NCI-H1417 (cell line): ENCODE data around the gene CBX4.
A peak's percentile ranks its signal among the peaks of the same experiment; 100 is the strongest.

Experiments used
- DNase-seq, 3 experiments: peaks; one replicate each; lab custom pipeline; 2025; lab: John Stamatoyannopoulos, UW

Gene CBX4

DNA sequence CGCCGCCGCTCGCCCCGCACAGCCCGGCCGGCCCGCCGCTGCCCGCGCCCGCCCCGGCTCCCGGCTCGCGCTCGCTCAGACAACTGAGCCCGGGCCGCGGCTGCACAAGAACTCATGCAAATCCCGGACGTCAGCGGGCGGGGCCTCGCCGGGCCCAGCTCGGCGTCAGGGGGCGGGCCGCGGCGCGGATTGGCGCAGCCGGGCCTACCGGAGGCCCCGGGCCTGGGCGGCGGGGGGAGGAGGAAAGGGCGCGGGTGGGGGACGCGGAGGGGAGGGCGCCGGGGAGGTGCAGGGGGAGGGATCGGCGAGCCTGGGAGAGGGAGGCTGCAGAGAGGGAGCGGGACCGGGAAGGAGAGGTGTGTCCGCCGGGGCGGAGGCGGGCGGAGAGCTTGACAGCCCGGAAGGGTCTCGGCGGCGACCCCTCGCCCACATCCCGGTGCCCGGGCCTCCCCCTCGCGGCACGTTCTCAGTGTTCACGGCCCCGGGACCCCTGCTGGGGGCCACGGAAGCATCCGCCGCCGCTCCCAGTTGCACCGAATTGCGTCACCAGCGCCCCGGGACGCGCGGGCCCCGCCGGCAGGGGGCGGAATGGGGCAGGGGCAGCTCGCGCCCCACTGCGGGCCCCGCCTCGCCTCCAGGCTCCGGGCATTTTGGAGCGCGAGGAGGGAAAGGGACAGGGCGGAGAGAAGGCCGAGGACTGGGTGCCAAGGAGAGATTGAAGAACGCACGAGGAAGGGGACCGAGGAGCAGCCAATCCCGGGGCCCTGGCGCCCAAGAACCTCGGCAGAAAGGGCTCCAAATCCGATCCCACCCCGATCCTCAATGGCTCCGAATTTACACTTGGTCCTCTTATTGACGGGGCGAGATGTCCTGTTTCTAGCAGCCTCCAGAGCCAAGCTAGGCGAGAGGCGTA is at the start of gene CBX4:
Gene CBX4, minus strand, starts transcription at position 85 of the 913 bp plus-strand sequence. CDS start 189 bp downstream, outside the sequence.
- DNase-seq, result peak; percentile 90 to 94 (median 91)

DNA sequence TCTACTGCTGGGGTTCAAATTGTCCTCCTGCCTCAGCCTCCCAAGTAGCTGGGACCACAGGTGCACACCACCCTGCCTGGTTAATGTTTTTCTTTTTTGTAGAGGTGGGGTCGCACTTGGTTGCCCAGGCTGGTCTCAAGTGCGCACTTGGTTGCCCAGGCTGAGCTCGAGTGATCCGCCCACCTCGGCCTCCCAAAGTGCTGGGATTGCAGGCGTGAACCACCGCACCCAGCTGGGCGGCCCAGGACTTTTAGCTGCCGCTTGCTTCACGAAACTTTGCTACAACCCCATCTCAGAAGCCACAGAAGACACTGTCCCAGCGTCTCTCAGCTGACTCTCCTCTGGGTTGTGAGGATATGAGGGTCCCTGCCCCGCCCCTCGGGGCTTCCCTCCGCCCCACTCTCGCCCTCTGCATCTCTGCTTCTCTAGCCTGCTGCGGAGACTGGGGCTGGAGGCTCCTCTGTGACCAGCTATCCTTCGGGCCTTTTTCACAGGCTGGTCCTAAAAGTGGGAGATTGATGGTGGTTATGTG is 48.8 kb upstream of the CBX4 start:
- DNase-seq, result no peak

DNA sequence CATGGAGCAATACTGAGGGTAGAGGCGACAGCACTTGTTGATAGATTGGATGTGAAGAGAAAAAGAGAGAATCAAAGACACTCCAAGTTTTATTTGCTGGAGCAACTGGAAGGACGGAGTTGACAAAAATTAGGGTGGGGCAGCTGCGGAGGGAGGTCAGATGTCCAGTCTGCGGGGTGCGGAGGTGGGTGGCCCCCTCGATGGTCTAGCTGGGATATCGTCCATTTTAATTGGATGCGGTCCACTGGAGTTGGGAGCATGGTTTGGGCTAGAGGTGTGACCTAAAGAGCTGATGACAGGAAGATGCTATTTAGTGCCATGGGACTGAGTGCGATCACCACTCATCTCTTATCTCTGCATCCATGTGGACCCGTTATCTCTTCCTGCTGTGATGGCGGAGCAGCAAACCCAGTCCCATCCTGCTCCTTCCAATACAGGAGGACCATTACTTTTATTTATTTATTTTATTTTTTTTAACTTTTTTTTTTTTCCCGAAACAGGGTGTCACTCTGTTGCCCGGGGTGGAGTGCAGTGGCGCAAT is 48.3 kb upstream of the CBX4 start:
- no peak for DNase-seq

DNA sequence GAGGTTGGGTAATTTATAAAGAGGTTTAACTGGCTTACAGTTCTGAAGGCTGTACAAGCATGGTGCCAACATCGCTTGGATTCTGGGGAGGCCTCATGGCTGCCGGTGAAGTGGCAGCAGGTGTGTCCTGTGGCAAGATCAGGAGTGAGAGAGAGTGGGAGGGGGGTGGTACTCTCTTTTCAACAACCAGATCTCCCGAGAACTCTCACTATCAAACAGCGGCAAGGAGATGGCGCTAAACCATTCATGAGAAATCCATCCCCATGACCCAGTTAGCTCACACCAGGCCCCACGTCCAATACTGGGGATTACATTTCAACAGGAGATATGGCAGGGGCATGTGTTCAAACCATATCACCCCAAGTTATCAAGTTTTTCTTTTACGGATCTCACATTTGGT is 44.0 kb upstream of the CBX4 start:
- DNase-seq, result peak in 2 of 3 experiments; percentile 9 to 48

DNA sequence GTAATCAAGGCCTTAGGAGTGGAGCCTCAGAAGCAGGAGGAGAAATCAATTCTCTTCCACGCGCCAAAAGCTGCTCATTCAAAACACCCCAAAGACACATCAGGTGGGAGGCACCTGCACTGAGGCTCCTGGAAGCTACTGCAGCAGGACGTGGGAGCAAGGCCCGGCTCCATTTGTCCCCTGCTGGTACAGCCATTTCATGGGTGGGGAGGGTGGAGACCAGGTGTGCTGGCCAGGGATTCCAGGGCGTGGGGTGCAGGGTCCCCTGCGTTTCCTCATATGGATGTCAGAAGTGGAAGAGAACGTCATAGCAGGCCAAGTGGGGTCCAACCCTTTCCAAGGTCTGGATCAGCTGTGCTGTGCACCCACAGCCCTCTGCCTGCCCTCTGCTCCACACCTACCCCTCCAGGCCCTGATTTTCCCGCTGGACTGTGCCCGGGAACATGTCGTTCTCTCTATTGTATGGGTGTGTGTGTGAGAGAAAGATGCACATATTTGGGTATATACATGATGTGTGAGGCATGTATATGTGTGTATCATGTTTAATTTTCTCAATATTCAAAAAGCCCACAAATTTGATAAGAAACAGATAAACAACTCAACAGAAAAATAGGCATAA is 39.2 kb upstream of the CBX4 start:
- no peak for DNase-seq

DNA sequence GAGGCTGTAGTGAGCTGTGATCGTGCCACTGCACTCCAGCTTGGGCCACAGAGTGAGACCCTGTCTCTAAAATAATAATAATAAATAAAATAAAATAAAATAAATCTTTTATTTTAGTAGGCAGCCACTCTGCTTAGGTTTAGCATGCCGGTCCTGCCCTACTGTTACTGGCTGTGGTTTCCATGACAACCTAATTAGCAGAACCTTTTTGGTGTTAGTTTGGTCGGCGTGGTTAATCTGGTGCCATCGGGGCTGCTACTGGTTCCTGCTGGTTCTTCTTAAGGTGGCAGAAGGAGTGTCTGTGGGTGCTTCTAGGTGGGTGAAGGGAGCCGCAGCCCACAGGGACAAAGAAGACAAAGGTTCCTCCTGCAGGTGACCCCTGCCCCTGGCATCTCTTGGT is 37.8 kb upstream of the CBX4 start:
- no peak for DNase-seq

DNA sequence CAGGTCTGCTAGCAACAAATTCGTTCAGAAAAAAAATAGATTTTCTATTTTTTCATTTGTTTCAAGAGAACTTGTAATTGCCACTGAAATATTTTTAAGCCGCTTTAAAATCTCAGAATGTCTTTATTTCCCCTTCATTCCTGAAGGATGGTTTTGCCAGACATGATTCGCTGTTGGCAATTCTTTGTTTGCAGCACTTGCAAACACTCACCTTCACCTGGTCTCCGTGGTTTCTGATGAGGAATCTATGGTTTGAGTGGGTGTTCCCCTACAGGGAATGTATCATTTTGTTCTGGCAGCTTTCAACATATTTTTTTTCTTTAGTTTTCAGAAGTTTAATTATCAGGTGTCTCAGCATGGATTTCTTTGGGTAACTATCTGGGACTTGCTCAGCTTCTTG is 36.3 kb upstream of the CBX4 start:
- DNase-seq, result no peak

DNA sequence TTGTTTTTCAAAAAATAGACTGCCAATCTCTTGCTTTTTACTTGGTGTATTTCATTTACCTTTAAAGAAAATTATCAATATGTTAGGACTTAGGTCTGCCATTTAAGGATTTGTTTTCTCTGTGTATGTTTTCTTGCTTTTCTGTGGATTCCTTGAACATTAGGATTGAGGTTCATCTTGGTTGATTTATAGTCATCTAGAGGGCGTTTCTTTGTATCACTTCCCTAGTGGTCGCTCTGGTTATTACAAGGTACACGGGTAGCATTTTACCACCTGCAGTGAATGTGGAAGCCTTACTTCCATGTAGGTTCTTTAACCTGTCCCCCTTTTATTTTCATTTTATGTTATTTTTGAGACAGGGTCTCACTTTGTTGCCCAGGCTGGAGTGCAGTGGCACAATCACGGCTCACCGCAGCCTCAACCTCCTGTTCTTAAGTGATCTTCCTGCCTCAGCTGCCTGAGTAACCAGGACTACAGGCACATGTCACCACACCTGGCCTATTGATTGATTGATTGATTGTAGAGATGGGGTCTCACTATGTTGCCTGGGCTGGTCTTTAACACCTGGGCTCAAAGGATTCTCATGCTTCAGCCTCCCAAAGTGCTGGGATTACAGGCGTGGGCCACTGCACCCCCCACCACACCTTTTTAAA is 35.2 kb upstream of the CBX4 start:
- DNase-seq, result peak in 2 of 3 experiments; percentile 33 to 41

DNA sequence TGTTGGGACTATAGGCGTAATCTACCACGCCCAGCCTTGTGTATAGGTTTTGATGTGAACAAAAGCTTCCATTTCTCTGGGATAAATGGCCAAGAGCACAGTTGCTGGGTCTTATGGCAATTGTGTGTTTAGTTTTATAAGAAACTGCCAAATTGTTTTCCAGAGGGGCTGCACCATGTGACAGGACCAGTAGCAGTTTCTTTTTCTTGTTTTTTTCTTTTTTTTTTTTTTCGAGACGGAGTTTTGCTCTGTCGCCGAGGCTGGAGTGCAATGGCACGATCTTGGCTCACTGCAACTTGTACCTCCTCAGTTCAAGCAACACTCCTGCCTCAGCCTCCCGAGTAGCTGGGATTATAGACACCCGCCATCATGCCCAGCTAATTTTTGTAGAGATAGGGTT is 34.3 kb upstream of the CBX4 start:
- DNase-seq, result no peak

DNA sequence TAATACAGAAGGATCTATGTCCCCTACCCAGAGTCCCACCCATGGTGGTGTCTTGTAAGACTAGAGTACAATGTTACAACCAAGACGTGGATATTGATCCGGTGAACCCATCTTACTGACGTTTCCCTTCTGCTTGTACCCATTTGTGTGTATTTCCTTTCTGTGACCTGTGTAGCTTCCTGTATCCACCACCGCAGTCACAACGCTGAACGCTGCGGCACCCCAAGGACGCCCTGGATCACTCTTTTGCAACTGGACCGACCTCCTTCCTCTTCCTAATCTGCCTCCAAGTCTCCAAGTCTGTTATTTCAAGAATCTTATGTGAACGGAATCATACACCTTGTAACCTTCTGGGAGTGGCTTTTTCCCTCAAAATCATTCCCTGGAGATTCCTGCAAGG is 33.5 kb upstream of the CBX4 start:
- no peak for DNase-seq

DNA sequence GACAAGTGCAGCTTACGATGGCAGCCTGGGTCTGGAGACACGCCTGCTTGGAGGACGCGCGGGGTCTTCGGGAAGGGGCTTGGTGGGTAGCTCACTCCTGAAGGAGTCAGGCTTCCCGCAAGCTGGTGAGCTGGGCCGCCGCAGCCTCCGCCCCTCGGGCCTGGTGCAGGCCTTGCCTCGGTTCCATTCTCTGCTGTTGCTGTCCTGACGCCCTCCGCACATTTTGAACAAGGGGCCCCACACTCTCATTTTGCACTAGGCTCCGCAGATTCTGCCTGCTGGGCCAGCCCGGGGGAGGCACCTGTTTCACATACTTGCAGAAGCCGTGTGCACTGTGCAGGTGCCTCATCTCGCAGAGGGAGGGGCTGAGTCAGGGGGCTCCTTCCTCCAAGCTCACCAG is 31.9 kb upstream of the CBX4 start:
- no peak for DNase-seq

DNA sequence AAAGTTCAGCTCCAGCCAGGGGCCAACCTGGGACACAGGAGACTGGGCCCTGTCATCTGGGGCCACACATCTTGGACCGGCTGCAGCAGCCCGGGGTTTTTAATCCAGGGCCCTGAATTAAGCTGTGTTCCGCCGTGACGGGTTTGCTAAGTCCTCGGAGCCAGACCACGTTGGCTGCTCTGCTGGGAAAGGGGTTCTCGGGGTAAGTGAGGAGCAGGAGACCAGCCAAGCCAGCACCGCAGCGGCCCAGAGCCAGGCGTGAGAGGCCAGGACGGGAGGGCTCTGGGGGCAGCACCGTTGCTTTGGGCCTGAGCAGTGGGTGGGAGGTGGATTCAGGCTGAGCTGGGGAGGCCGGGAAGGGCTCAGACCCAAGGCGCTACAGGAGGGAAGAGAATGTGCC is 31.3 kb upstream of the CBX4 start:
- no peak for DNase-seq

DNA sequence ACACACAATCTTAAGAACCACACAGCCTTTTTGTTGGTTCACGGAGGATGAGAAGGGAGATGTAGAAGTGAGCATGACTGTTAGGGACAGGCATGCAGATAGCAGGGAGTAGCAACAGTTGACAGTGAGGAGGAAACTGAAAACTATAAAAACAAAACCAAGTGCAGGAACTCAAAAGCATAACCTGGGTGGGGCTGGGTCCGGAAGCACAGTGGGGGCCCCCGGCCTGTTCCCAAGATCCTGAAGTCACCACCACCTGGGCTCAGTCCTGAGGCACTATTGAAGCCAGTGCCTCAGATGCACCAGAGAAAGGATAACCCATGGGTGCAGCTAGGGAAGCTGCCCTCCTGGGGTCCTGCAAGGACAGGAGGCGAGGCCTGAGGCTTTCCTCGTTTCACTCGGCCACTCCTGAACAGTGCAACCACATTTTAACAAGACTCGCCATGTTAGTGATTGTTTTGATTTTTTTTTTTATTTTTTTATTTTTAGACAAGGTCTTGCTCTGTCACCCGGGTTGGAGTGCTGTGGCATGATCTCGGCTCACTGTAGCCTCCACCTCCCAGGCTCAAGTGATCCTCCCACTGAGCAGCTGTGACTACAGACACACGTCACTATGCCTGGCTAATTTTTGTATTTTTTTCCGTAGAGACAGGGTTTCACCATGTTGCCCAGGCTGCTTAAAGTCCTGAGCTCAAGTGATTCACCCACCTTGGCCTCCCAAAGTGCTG is 27.7 kb upstream of the CBX4 start:
- DNase-seq, result no peak

DNA sequence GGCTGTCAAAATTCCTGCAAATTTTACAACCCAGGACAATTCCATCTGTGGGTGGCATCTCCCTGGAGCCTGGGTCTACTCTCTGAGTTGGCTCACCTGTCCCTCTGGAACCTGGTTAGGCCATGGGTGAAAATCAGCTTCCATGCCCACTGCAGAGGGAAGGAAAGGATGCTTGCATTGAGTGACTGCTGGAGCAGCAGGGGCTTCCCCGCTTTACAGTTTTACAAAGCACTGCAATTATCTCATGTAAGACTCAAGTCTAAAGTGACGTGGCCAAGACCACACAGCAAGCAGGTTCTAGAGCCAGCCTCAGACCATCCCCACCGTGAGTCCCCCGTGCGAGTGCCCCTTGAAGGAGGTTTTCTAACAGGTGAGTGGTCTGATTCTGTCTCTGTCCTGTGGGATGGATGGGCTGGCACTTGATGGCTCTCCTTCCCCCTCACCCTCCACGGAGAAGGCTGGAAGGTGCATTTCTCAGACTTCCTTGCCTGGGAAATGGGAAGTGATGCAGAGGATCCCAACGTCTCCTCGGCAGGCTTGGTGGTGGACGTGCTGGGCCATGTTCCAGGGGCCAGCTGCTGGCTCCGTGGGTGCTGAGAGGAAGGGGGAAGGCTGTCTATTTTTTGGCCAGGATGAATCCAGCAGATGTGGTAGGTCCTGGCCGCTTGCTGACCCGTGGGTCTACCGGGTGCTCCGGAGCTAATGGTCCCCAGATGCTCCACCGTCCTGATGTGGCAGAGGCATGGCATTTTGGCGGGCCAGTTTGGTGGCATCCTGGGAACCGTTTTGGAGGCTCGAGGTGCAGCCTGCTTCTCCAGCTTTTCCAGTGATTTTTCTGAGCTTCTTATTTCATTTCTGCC is 26.3 kb upstream of the CBX4 start:
- no peak for DNase-seq

DNA sequence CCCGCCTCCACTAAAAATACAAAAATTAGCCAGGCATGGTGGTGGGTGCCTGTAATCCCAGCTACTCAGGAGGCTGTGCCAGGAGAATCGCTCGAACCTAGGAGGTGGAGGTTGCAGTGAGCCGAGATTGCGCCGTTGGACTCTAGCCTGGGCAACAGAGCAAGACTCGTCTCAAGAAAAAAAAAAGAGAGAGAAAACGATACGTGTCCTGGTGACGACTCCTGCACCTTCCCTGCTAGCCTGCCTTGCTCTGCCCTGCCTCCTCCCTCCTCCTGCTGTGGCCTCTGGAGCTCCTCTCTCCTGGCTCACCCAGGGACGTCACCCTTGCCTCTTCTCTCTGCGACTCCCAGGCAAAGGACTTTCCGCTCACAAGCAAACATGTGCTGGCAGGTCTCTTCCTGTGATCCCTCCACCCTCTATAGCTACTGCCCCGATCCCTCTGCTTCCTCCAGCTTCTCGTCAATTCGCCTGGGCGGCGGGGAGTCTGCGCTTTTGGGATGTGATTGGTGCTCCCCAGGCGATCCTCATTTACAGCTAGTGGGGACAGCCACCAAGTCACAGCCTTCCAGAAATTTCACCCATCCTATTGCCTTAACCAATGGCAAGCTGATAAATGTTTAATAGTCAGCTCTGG is 25.5 kb upstream of the CBX4 start:
- no peak for DNase-seq

DNA sequence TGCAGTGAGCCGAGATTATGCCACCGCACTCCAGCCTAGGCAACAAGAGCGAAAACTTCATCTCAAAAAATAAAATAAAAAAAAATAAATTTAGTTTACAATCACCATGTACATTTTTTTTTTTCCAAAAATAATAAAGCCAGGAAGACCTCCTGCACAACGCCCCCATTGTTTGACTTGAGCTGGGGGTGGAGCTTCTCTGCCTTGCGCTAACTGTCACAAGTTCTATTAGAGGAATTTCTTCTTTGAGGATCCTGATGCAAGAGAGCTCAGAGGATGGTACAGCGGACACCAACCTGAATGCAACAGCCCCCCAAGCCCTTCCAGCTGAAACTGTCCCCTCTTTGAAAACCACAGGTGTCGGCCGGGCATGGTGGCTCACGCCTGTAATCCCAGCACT is 24.9 kb upstream of the CBX4 start:
- no peak for DNase-seq

DNA sequence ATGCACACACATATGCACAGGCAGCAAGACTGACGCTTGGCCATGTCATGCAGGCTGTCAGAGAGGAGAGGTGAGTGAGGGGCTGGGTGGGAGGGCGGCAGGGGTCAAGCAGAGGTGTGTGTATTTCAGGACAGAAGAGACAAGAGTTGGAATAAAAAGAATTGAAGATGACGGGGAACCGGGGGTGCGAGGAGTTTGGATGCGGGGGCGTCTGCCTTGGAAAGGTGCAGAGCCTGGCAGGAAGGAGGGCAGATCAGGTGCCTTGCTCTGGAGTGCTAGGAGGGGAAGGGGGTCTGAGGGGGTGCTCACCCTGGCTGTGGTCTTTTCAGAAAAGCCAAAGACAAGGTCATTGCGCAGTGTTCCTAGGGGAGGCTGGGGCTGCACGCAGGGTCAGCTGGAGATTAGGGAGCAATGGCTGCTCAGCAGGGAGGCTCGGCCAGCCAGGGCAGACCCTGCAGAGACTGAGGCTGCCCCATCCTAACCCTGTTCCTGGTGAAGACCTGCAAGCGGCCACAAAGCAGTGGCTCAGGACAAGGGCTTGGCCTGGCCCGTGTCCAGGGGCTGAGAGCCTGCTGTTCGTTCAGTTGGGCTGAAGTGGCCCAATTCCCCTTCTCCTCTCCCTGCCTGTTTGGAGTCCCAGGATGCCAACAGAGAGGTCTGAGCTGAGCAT is 23.7 kb upstream of the CBX4 start:
- no peak for DNase-seq

DNA sequence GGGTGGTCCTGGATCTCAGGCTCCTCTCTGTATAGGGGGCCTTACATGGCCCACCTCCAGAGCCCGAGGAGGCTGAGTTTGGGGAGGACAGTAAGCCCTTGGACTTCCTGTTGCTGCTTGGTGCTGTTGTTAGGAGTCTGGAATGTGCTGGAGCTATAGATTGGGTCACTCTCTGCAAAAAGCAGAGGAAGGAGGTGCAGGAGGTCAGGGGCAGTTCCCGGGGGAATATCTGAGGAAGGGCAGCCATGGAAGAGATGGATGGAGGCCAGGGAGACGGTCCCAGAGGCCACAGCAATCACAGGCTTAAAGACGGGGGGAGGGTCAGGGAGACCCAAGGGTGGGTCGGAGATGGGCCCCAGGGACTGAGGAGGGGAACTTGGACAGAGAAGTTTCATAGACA is 23.0 kb upstream of the CBX4 start:
- DNase-seq, result no peak

DNA sequence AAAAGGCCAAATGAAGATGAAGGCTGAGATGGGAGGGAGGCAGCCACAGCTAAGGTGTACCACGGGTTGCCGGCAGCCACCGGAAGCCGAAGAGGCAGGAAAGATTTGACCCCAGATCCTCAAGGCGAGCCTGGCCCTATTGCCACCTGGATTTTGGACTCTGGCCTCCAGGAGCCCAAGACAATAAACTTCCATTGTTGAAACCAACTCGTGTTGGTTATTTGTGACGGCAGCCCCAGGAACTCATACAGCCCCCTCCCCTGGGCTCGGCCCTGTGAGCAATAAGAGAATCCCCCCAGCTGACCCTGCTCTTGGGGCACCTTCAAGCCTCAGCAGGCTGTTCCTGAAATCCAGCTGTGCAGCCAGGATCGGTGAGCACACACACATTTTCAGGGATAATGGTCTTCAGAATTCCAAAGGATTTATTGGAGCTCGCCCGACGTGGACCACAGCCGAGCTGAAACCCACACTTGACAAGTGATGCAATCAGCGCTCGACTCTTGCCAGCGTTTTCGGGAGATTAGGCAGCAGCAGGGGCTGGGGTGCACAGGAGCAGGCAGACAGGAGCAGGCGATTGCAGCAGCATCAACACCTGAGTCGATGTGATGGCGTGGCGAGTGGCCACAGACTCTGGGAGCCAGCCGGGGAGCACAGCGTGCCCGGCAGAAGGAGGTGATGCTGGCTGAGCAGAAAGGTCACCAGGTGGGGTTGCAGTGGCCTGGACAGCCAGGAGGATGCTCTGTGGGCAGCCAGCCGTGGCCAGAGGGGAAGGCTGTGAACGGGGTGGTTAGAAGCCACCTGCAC is 22.4 kb upstream of the CBX4 start:
- no peak for DNase-seq
